Liver (tissue), 9 donors: Measurements from ENCODE around the gene DGKH. TPM values are rescaled to one million over a fixed set of nuclear protein-coding genes. Genes with fewer than 3 reads are reported as not detected.
A peak's percentile ranks its signal among the peaks of the same experiment; 100 is the strongest.

Source experiments
- DNase-seq: peaks from one replicate; pipeline ENCODE4 v3.0.0-alpha.2; 2017; ENCODE audit warnings: low spot score
- H3K27ac ChIP-seq, 2 donors: one replicate each; pipeline ENCODE4 v1.7.0; 2013; ENCODE audit warnings: inconsistent platforms in 2 of 2, low read length in 2 of 2, control low read depth in 1 of 2, low read depth in 1 of 2, mild to moderate bottlenecking in 1 of 2
- H3K27me3 ChIP-seq, 4 donors: one replicate each; pipeline versions ENCODE4 v1.6.1 to v1.7.0; 2013; ENCODE audit warnings: low read length in 3 of 4, inconsistent platforms in 1 of 4, mild to moderate bottlenecking in 1 of 4, moderate library complexity in 1 of 4; ENCODE audit not compliant: control insufficient read depth in 4 of 4, insufficient read depth in 4 of 4
- H3K36me3 ChIP-seq, 4 donors: one replicate each; pipeline versions ENCODE4 v1.6.1 to v1.7.0; 2013; ENCODE audit warnings: low read length in 3 of 4, mild to moderate bottlenecking in 3 of 4, low read depth in 1 of 4, moderate library complexity in 1 of 4; ENCODE audit not compliant: control insufficient read depth in 4 of 4, insufficient read depth in 3 of 4
- H3K4me1 ChIP-seq, 4 donors: one replicate each; pipeline versions ENCODE4 v1.6.1 to v1.7.0; 2013; ENCODE audit warnings: low read length in 3 of 4, mild to moderate bottlenecking in 3 of 4, moderate library complexity in 1 of 4; ENCODE audit not compliant: control insufficient read depth in 4 of 4, insufficient read depth in 4 of 4
- H3K4me3 ChIP-seq, 3 donors: one replicate each; pipeline versions ENCODE4 v1.6.1 to v1.7.0; 2013; ENCODE audit warnings: low read length in 3 of 3, control low read depth in 1 of 3, low read depth in 1 of 3, mild to moderate bottlenecking in 1 of 3
- H3K9ac ChIP-seq, 2 donors: one replicate each; pipeline ENCODE4 v1.7.0; 2013; ENCODE audit warnings: low read length in 2 of 2, mild to moderate bottlenecking in 2 of 2, moderate library complexity in 2 of 2, control low read depth in 1 of 2, low read depth in 1 of 2
- H3K9me3 ChIP-seq, 4 donors: one replicate each; pipeline versions ENCODE4 v1.6.1 to v1.7.0; 2013; ENCODE audit warnings: low read length in 3 of 4; ENCODE audit not compliant: control insufficient read depth in 4 of 4
- ATF3 ChIP-seq: IDR thresholded peaks from 2 replicates; pipeline ENCODE4 v1.6.1; 2016; ENCODE audit warnings: antibody characterized with exemption
- CTCF ChIP-seq: fragments of 150-350 bp; IDR thresholded peaks from 2 replicates; pipeline ENCODE4 v1.5.1; 2017; ENCODE audit warnings: improper control_type of control experiment, low read depth, low read length; ENCODE audit not compliant: missing input control
- EGR1 ChIP-seq, 2 donors: IDR thresholded peaks; 2 replicates each; pipeline ENCODE4 v1.6.1; 2016 to 2018; ENCODE audit warnings: antibody characterized with exemption in 2 of 2, low read depth in 2 of 2
- FOXA1 ChIP-seq: IDR thresholded peaks from 2 replicates; pipeline ENCODE4 v1.6.1; 2016; ENCODE audit warnings: antibody characterized with exemption
- FOXA2 ChIP-seq: IDR thresholded peaks from 2 replicates; pipeline ENCODE4 v1.6.1; 2016; ENCODE audit warnings: antibody characterized with exemption
- GABPA ChIP-seq, 2 donors: IDR thresholded peaks in 1 of 2; conservative IDR thresholded peaks in 1 of 2; 2 replicates each; pipeline ENCODE4 v1.6.1; 2016; ENCODE audit warnings: antibody characterized with exemption in 2 of 2, mild to moderate bottlenecking in 1 of 2, moderate library complexity in 1 of 2
- HNF4A ChIP-seq, 2 donors: conservative IDR thresholded peaks; 2 replicates each; pipeline ENCODE4 v1.6.1; 2016; ENCODE audit warnings: antibody characterized with exemption in 2 of 2, mild to moderate bottlenecking in 2 of 2
- JUND ChIP-seq, 2 donors: IDR thresholded peaks; 2 replicates each; pipeline ENCODE4 v1.6.1; 2016; ENCODE audit warnings: antibody characterized with exemption in 2 of 2
- MAX ChIP-seq: IDR thresholded peaks from 2 replicates; pipeline ENCODE4 v1.6.1; 2016; ENCODE audit warnings: antibody characterized with exemption
- REST ChIP-seq: IDR thresholded peaks from 2 replicates; pipeline ENCODE4 v1.6.1; 2016; ENCODE audit warnings: antibody characterized with exemption, mild to moderate bottlenecking
- RXRA ChIP-seq, 2 donors: IDR thresholded peaks; 2 replicates each; pipeline ENCODE4 v1.6.1; 2017 to 2018; ENCODE audit warnings: antibody characterized with exemption in 2 of 2, mild to moderate bottlenecking in 1 of 2
- SP1 ChIP-seq: IDR thresholded peaks from 2 replicates; pipeline ENCODE4 v1.6.1; 2018; ENCODE audit warnings: antibody characterized with exemption, mild to moderate bottlenecking
- TAF1 ChIP-seq: conservative IDR thresholded peaks from 2 replicates; pipeline ENCODE4 v1.6.1; 2016; ENCODE audit warnings: antibody characterized with exemption, mild to moderate bottlenecking
- YY1 ChIP-seq: IDR thresholded peaks from 2 replicates; pipeline ENCODE4 v1.6.1; 2016; ENCODE audit warnings: antibody characterized with exemption, mild to moderate bottlenecking
- ZBTB33 ChIP-seq: IDR thresholded peaks from 2 replicates; pipeline ENCODE4 v1.6.1; 2016; ENCODE audit warnings: antibody characterized with exemption
- WGBS: extraction: QIAGEN DNeasy Blood & Tissue Kit; methylation state at CpG from one replicate; pipeline ENCODE4 v1.1.7; 2013; 5-methylcytosine and 5-hydroxymethylcytosine counted together
- polyA plus RNA-seq, 2 donors: library from polyadenylated mRNA; stranded (reverse) in 1 of 2; unstranded in 1 of 2; fragments of 200-250 nt in 1 of 2; fragments of >200 nt in 1 of 2; fragmentation: Nextera tagmentation in 1 of 2; extraction: Ambion mirVana in 1 of 2; gene quantifications; one replicate each; pipeline versions ENCODE4 v1.2.1 to v1.2.3, GENCODE V29; 2013 to 2015
- total RNA-seq, 2 donors: library from RNA; depleted of rRNA; stranded (reverse); fragments of >200 nt; gene quantifications; one replicate each; pipeline ENCODE4 v1.2.3, GENCODE V29; 2014
- donor health status: healthy.
- donor health status: healthy.
- donor health status: healthy.
- donor health status: healthy.
- donor health status: healthy.

DGKH gene
- total and polyA plus RNA-seq, 4 donors = 0.25 to 3.7 (median 0.97) TPM

- peak; percentile 16 for TF ChIP-seq ATF3
- TF ChIP-seq FOXA2 = no peak
- TF ChIP-seq GABPA (IDR thresholded peaks at IDR 0.05 in 1 of 2, conservative IDR thresholded peaks at IDR 0.05 in 1 of 2) = peak in 1 of 2 donors; percentile 72
- peak in 1 of 2 donors; percentile 36 for TF ChIP-seq HNF4A (conservative IDR thresholded peaks at IDR 0.05)
- no peak for TF ChIP-seq YY1
- peak; percentile 40 to 43 for TF ChIP-seq RXRA (IDR thresholded peaks at IDR 0.05)
- TF ChIP-seq TAF1 = no peak
Observed at GRCh38 chr13:42271337-42272114, 223.1 kb downstream of the DGKH start (continued).

- H3K4me3 ChIP-seq = peak within 1 kb of the TSS; percentile 57 to 84 (median 82)
- DNase-seq = peak; percentile 61
- TF ChIP-seq JUND (IDR thresholded peaks at IDR 0.05) (no peak), FOXA1 (no peak), TAF1 (no peak), RXRA (IDR thresholded peaks at IDR 0.05) (peak in 1 of 2 donors; percentile 41), MAX (peak; percentile 30), REST (no peak), YY1 (no peak), HNF4A (conservative IDR thresholded peaks at IDR 0.05) (peak; percentile 19 to 37)
Observed at GRCh38 chr13:42272115-42272803, 223.8 kb downstream of the DGKH start, which contains the start of gene AKAP11. Gene AKAP11, plus strand, starts transcription at chr13:42272152. Its CDS starts 14,197 bp downstream, at chr13:42286349.

GRCh38 chr13:42272804-42273175 lies 224.3 kb downstream of the DGKH start:
- Histone ChIP-seq H3K27ac (peak overlapping the region; percentile 81 to 89), H3K27me3 (no peaks in the 10 kb centered on the region), H3K4me3 (peak overlapping the region; percentile 51 to 84 (median 82)), H3K4me1 (peaks cover 2 to 15% (median 8%) of the 10 kb centered on the region in 4 donors), H3K9ac (peak overlapping the region in 1 of 2 donors; percentile 59), H3K36me3 (no peaks in the 10 kb centered on the region), H3K9me3 (no peaks in the 10 kb centered on the region)
- no peak for TF ChIP-seq FOXA1
- TF ChIP-seq SP1 = no peak
- no peak for TF ChIP-seq JUND (IDR thresholded peaks at IDR 0.05)
- TF ChIP-seq TAF1 = no peak
- TF ChIP-seq REST = no peak
- no peak for TF ChIP-seq RXRA (IDR thresholded peaks at IDR 0.05)
- no peak for TF ChIP-seq EGR1 (IDR thresholded peaks at IDR 0.05; ENCODE audit: low read depth in 2 of 2)
- TF ChIP-seq FOXA2 = no peak
- TF ChIP-seq YY1 = no peak
- no peak for TF ChIP-seq CTCF
- TF ChIP-seq ZBTB33 = no peak
- 19% methylated on average over 4 of the region's 4 CpGs for WGBS
- no peak for DNase-seq

More at GRCh38 chr13:42272115-42272803, 223.8 kb downstream of the DGKH start, which contains the start of gene AKAP11:
- H3K27me3 ChIP-seq = no peaks in the 10 kb centered on the region
- H3K4me1 ChIP-seq = peaks cover 2 to 15% (median 8%) of the 10 kb centered on the region in 4 donors
- peak within 1 kb of the TSS in 1 of 2 donors; percentile 59 for H3K9ac ChIP-seq
- no peaks in the 10 kb centered on the region for H3K9me3 ChIP-seq
- WGBS = under 1% methylated on average over 59 of the region's 59 CpGs
- H3K36me3 ChIP-seq = no peaks in the 10 kb centered on the region
- peak within 1 kb of the TSS; percentile 81 to 89 for H3K27ac ChIP-seq
